UCSD-AML1 (cell line): ENCODE results near the gene MOCS1.

Experiments
- DNase-seq: peaks from one replicate; lab custom pipeline; 2025; ENCODE audit not compliant: unreplicated experiment; lab: John Stamatoyannopoulos, UW

MOCS1 gene

GRCh38 chr6:39881851-39882530, 52.3 kb downstream of the MOCS1 start:
- no peak for DNase-seq

- DNase-seq, result no peak
These were observed 53.7 kb downstream of the MOCS1 start for GRCh38 chr6:39880594-39880993.

- no peak for DNase-seq
These were observed 54.7 kb downstream of the MOCS1 start for GRCh38 chr6:39879535-39879934.

GRCh38 chr6:39876826-39877225, 57.4 kb downstream of the MOCS1 start:
- no peak for DNase-seq

- no peak for DNase-seq
These were observed 58.2 kb downstream of the MOCS1 start for GRCh38 chr6:39876111-39876510.

GRCh38 chr6:39873439-39873838, 60.8 kb downstream of the MOCS1 start:
- DNase-seq, result no peak

- DNase-seq, result no peak
These were observed 63.3 kb downstream of the MOCS1 start for GRCh38 chr6:39870950-39871349.

- no peak for DNase-seq
These were observed 66.7 kb downstream of the MOCS1 start for GRCh38 chr6:39867592-39867991.

GRCh38 chr6:39865011-39865888, 69.0 kb downstream of the MOCS1 start:
- DNase-seq, result peak; percentile 30

GRCh38 chr6:39861663-39862062, 72.6 kb downstream of the MOCS1 start:
- no peak for DNase-seq

GRCh38 chr6:39859025-39859424, 75.2 kb downstream of the MOCS1 start:
- DNase-seq, result no peak

- no peak for DNase-seq
These were observed 78.8 kb downstream of the MOCS1 start for GRCh38 chr6:39855356-39855995.
